ENCODE results near the gene UBAP2L. TPM values are rescaled to one million over a fixed set of nuclear protein-coding genes. Genes with fewer than 3 reads are reported as not detected.

The UBAP2L gene
- total RNA-seq, 1 experiment from 2014 or later, result 265 TPM

DNA sequence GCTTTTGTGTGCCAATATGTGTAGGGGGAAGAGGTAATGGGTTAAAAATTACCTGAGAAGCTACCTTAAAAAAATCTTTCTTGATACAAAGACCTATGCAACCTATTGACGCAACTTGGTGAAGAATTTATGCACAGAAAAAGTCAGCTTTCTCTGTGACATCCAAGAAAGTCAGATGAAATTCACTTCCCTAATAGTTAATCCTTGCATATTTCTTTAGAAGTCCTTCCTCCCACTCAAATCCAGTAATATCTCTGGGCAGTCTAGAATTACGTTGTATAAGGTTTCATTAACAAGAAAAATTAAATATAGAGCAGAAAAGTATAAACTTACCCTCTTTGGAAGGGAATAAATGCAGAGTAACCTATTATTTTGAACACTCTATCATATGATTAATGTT is 2.9 kb downstream of the UBAP2L start:
- Histone ChIP-seq H3K79me1 (ENCODE audit: insufficient read depth, low read depth, low read length, poor library complexity, severe bottlenecking) (peaks cover 10% of the 10 kb centered on the region), H3K18ac (ENCODE audit: insufficient read length, low read depth, low read length) (no peak overlapping the region), H3K9me3 (ENCODE audit: control insufficient read depth, low read depth, low read length) (no peaks in the 10 kb centered on the region), H4K20me1 (ENCODE audit: control insufficient read depth, insufficient read depth, insufficient read length) (no peaks in the 10 kb centered on the region), H3T11ph (ENCODE audit: low read length) (no peak overlapping the region), H4K91ac (ENCODE audit: insufficient read length, low read depth, low read length) (no peak overlapping the region), H3K79me2 (ENCODE audit: insufficient read depth, low read length) (peaks cover 46% of the 10 kb centered on the region), H4K8ac (replicated peaks; ENCODE audit: insufficient read length, low read depth, low read length) (no peak overlapping the region), H2BK5ac (ENCODE audit: insufficient read length, low read length) (no peak overlapping the region), H3K56ac (ENCODE audit: insufficient read length, low read depth, low read length) (no peak overlapping the region), H2BK12ac (ENCODE audit: insufficient read length, low read depth, low read length) (no peak overlapping the region), H3K9ac (ENCODE audit: extremely low read depth, insufficient read length, low read length) (no peak overlapping the region), H3K4ac (ENCODE audit: low read depth, low read length) (no peak overlapping the region), H2AK5ac (ENCODE audit: insufficient read length, low read length) (no peak overlapping the region), H2AFZ (ENCODE audit: low read length) (no peak overlapping the region), H3K27ac (ENCODE audit: insufficient read length, low read depth, low read length) (no peak overlapping the region), H3K4me2 (ENCODE audit: insufficient read depth, insufficient read length, low read length) (no peak overlapping the region), H3K23me2 (ENCODE audit: insufficient read length, low read depth, low read length, poor library complexity, severe bottlenecking) (peaks cover 14% of the 10 kb centered on the region), H2BK120ac (ENCODE audit: low read depth, low read length, poor library complexity, severe bottlenecking) (no peak overlapping the region), H4K5ac (ENCODE audit: insufficient read length, low read depth, low read length) (no peak overlapping the region), H3K23ac (ENCODE audit: insufficient read length, low read depth, low read length) (no peak overlapping the region), H2BK20ac (ENCODE audit: low read depth, low read length, poor library complexity, severe bottlenecking) (no peak overlapping the region), H2BK15ac (ENCODE audit: low read depth, low read length) (no peak overlapping the region), H3K27me3 (ENCODE audit: insufficient read depth, low read length) (no peaks in the 10 kb centered on the region), H3K14ac (ENCODE audit: insufficient read depth, low read length) (no peak overlapping the region), H3K4me1 (ENCODE audit: insufficient read depth, low read length) (peaks cover 2% of the 10 kb centered on the region; the same call in 1 of the 2 replicates)
- WGBS (ENCODE audit: extremely low coverage, insufficient read length, low lambda C conversion rate), result no CpG with 5 or more reads among the region's 2 CpGs
- TF ChIP-seq, protein P1, sequence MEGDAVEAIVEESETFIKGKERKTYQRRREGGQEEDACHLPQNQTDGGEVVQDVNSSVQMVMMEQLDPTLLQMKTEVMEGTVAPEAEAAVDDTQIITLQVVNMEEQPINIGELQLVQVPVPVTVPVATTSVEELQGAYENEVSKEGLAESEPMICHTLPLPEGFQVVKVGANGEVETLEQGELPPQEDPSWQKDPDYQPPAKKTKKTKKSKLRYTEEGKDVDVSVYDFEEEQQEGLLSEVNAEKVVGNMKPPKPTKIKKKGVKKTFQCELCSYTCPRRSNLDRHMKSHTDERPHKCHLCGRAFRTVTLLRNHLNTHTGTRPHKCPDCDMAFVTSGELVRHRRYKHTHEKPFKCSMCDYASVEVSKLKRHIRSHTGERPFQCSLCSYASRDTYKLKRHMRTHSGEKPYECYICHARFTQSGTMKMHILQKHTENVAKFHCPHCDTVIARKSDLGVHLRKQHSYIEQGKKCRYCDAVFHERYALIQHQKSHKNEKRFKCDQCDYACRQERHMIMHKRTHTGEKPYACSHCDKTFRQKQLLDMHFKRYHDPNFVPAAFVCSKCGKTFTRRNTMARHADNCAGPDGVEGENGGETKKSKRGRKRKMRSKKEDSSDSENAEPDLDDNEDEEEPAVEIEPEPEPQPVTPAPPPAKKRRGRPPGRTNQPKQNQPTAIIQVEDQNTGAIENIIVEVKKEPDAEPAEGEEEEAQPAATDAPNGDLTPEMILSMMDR (conservative IDR thresholded peaks at IDR 0.05), result no peak
- H3K9me3 Mint-ChIP-seq, result peaks cover 0 to 5% of the 10 kb centered on the region in 2 experiments; a peak in 1 of 5 replicates
- peak overlapping the region; percentile 57 to 96; a peak in 4 of 5 replicates for H3K4me3 Mint-ChIP-seq
- peak overlapping the region in 1 of 3 experiments; percentile 65; a peak in 2 of 7 replicates for H3K27ac Mint-ChIP-seq
- no peak for DNase-seq
- peaks cover 49 to 76% (median 62%) of the 10 kb centered on the region in 3 experiments for H3K36me3 Mint-ChIP-seq (ENCODE audit: insufficient read depth in 1 of 3, low read depth in 3 of 3)
- H3K4me1 Mint-ChIP-seq, result peaks cover 32 to 36% of the 10 kb centered on the region in 2 experiments
- H3K27me3 Mint-ChIP-seq (ENCODE audit: low read depth), result no peaks in the 10 kb centered on the region

Data from H9 (cell line).